Measurements from ENCODE around the gene CDK14. TPM values are rescaled to one million over a fixed set of nuclear protein-coding genes. Genes with fewer than 3 reads are reported as not detected.

Gene CDK14
- total and polyA plus RNA-seq, 2 of the 8 experiments (the other 6 are each of a cell fraction or from before 2014, with no cell fraction given) = 5.5 to 47.3 TPM

- Histone ChIP-seq H3K36me3 (ENCODE audit: control insufficient read depth in 2 of 4, insufficient read depth in 4 of 4, low read length in 3 of 4) (no peaks in the 10 kb centered on the region), H3K27ac (ENCODE audit: low read depth, low read length) (no peak overlapping the region), H3K18ac (ENCODE audit: extremely low read depth, low read length) (no peak overlapping the region), H3K4me3 (ENCODE audit: extremely low read depth in 1 of 4, insufficient read depth in 2 of 4, low read depth in 3 of 4, low read length in 4 of 4) (no peak overlapping the region), H2BK12ac (ENCODE audit: low read depth, low read length) (no peak overlapping the region), H4K5ac (ENCODE audit: insufficient read length, low read depth, low read length) (no peak overlapping the region), H3K23me2 (ENCODE audit: low read depth, low read length) (no peaks in the 10 kb centered on the region), H4K8ac (ENCODE audit: extremely low read depth, insufficient read depth, low read length) (no peak overlapping the region), H4K91ac (replicated peaks; ENCODE audit: insufficient read length, low read length) (no peak overlapping the region), H3K56ac (replicated peaks; ENCODE audit: insufficient read length, low read depth, low read length) (no peak overlapping the region), H3K4ac (replicated peaks; ENCODE audit: insufficient read length, low read depth, low read length) (no peak overlapping the region), H3K79me1 (ENCODE audit: low read depth, low read length) (no peaks in the 10 kb centered on the region), H4K20me1 (replicated peaks in 1 of 2; ENCODE audit: control insufficient read depth in 1 of 2, insufficient read depth in 2 of 2, low read length in 2 of 2) (no peaks in the 10 kb centered on the region), H3K23ac (ENCODE audit: insufficient read length) (no peak overlapping the region), H3K9me3 (ENCODE audit: insufficient read depth in 2 of 2, low read depth in 1 of 2, low read length in 1 of 2) (no peaks in the 10 kb centered on the region), H3K27me3 (replicated peaks in 1 of 4; ENCODE audit: control insufficient read depth in 3 of 4, extremely low read depth in 1 of 4, insufficient read depth in 3 of 4, low read length in 3 of 4) (no peaks in the 10 kb centered on the region), H2AFZ (ENCODE audit: low read length) (no peak overlapping the region), H2BK120ac (replicated peaks; ENCODE audit: low read depth, low read length) (no peak overlapping the region), H3K79me2 (ENCODE audit: control insufficient read depth in 1 of 2, insufficient read depth in 2 of 2, low read length in 2 of 2) (no peaks in the 10 kb centered on the region), H2BK5ac (ENCODE audit: low read depth, low read length) (no peak overlapping the region), H3K4me2 (ENCODE audit: insufficient read depth in 1 of 2, low read depth in 2 of 2, low read length in 2 of 2) (no peak overlapping the region), H2BK15ac (ENCODE audit: low read length) (no peak overlapping the region), H2AK5ac (ENCODE audit: low read depth, low read length) (no peak overlapping the region), H2BK20ac (ENCODE audit: low read length) (no peak overlapping the region), H3K4me1 (replicated peaks in 1 of 4; ENCODE audit: control insufficient read depth in 3 of 4, insufficient read depth in 4 of 4, low read length in 3 of 4) (no peaks in the 10 kb centered on the region), H3K14ac (ENCODE audit: insufficient read length) (no peak overlapping the region), H3K9ac (replicated peaks in 1 of 4; ENCODE audit: extremely low read depth in 1 of 4, low read depth in 3 of 4, low read length in 3 of 4) (no peak overlapping the region)
- no peak for FAIRE-seq
- DNase-seq (ENCODE audit: low read depth in 1 of 2, low spot score in 2 of 2) = no peak
- ChIA-PET POLR2A (ENCODE audit: partially characterized antibody) (no interaction called here), CTCF (ENCODE audit: partially characterized antibody) (interaction anchor here (1.0 kb wide), 1 partner anchor 9 kb away, joined by 3 read pairs; no protein-coding TSS in a partner anchor)
- 95% methylated on average over 2 of the region's 2 CpGs; no CpG with 5 or more reads in 1 of the 2 experiments for WGBS, 2 experiments (ENCODE audit: extremely low coverage in 1 of 2, insufficient coverage in 1 of 2, insufficient read length in 1 of 2, insufficient replicate concordance in 2 of 2, low coverage in 1 of 2, low lambda C conversion rate in 2 of 2, missing lambda C conversion rate in 1 of 2)
- TF ChIP-seq ZNF274 (IDR thresholded peaks at IDR 0.05; ENCODE audit: borderline replicate concordance, extremely low read depth, low read length) (no peak), TCF12 (IDR thresholded peaks at IDR 0.05; ENCODE audit: low read depth, low read length) (no peak), CREB1 (IDR thresholded peaks at IDR 0.05) (no peak), FOSL1 (IDR thresholded peaks at IDR 0.05; ENCODE audit: insufficient read depth, low read depth, low read length) (no peak), ATF2 (IDR thresholded peaks at IDR 0.05; ENCODE audit: low read length) (no peak), NANOG (IDR thresholded peaks at IDR 0.05; ENCODE audit: insufficient read depth, low read depth, low read length, poor library complexity, severe bottlenecking) (no peak), MAFK (IDR thresholded peaks at IDR 0.05; ENCODE audit: low read depth, low read length) (no peak), CEBPB (IDR thresholded peaks at IDR 0.05; ENCODE audit: low read depth, low read length) (no peak), ASH2L (IDR thresholded peaks at IDR 0.05; ENCODE audit: low read length) (no peak), EP300 (IDR thresholded peaks at IDR 0.05; ENCODE audit: borderline replicate concordance in 1 of 2, low read depth in 2 of 2, low read length in 2 of 2) (no peak), CHD2 (IDR thresholded peaks at IDR 0.05; ENCODE audit: low read length) (no peak), YY1 (IDR thresholded peaks at IDR 0.05; ENCODE audit: low read depth, low read length) (no peak)
Observed at GRCh38 chr7:90923541-90923997, 327.4 kb downstream of the CDK14 start.
